ENCODE results near the gene GCLC.

The GCLC gene

DNA sequence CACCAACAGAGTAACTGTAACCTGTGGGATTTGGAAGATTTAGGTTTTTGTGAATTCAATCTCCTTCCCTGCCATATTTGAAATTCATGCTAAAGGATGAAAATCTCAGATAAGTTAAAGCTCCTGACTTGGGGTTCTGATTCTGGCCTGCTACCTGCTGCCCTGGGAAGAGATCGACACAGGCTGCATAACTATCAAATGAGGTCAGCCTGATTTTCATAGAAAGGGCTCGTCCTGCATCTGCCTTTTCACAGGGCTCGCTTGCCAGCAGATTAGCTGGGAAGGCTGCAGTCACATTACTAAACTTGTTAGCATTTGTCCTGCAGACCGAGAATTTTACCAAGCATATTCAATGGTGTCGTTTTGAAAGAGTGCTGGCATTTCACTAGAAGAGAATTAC is 14.6 kb downstream of the GCLC start:
- Histone ChIP-seq H3K27ac (ENCODE audit: low read depth, low read length) (no peak overlapping the region), H3K4me3 (ENCODE audit: insufficient read depth, low read length, poor library complexity, severe bottlenecking) (no peak overlapping the region), H2AFZ (ENCODE audit: low read depth, low read length, severe bottlenecking) (no peak overlapping the region), H4K20me1 (ENCODE audit: low read depth, low read length) (peaks cover 30% of the 10 kb centered on the region), H3K9ac (ENCODE audit: low read length) (no peak overlapping the region), H3K36me3 (ENCODE audit: low read length) (no peaks in the 10 kb centered on the region), H3F3A (ENCODE audit: insufficient read depth) (no peaks in the 10 kb centered on the region), H3K9me2 (replicated peaks; ENCODE audit: insufficient read depth, low read length) (no peaks in the 10 kb centered on the region), H3K4me2 (ENCODE audit: low read depth, low read length, poor library complexity, severe bottlenecking) (no peak overlapping the region), H3K9me3 (ENCODE audit: insufficient read depth, low read length) (no peaks in the 10 kb centered on the region), H3K27me3 (ENCODE audit: low read length) (no peaks in the 10 kb centered on the region), H3K79me2 (ENCODE audit: insufficient read depth, low read length) (peaks cover 60% of the 10 kb centered on the region)
- no peak for TF ChIP-seq EZH2phosphoT487 (conservative IDR thresholded peaks at IDR 0.05; ENCODE audit: low read length)
- TF ChIP-seq, protein P1, sequence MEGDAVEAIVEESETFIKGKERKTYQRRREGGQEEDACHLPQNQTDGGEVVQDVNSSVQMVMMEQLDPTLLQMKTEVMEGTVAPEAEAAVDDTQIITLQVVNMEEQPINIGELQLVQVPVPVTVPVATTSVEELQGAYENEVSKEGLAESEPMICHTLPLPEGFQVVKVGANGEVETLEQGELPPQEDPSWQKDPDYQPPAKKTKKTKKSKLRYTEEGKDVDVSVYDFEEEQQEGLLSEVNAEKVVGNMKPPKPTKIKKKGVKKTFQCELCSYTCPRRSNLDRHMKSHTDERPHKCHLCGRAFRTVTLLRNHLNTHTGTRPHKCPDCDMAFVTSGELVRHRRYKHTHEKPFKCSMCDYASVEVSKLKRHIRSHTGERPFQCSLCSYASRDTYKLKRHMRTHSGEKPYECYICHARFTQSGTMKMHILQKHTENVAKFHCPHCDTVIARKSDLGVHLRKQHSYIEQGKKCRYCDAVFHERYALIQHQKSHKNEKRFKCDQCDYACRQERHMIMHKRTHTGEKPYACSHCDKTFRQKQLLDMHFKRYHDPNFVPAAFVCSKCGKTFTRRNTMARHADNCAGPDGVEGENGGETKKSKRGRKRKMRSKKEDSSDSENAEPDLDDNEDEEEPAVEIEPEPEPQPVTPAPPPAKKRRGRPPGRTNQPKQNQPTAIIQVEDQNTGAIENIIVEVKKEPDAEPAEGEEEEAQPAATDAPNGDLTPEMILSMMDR (IDR thresholded peaks at IDR 0.05; ENCODE audit: insufficient read depth, low read length, poor library complexity, severe bottlenecking), result no peak

DNA sequence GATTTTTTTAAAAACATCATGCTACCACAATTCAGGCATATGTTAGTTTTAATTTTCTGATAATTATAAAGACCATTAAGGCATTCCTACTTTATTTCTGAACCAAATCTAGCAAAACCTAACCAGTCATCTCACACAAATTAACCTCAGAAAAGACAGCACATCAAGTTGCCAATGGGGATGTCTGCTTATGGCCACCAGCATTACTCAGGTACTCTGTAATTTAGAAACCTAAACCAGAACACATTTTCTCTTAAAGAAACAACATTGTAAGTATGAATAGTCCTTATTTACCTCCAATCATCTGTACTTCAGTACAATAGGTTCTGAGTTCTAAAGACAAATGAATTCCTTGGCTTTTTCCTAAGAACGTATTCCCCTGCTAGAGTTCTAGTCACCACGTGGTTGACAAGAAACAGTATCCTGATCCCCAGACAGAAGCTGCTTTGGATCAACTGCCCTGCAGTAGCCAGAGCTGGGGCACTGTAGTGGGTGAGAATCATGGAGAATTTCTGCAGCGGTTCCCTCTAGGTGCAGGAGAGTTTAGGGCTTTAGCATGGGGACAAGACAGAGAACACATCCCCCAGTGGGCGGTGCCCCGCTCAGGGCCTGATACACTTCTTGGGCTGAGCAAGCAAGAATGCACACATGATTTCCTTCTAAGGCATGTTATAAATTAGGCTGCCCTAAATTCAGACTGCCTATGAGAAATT is 15.4 kb downstream of the GCLC start:
- Histone ChIP-seq H3K27ac (ENCODE audit: low read depth, low read length) (no peak overlapping the region), H3K27me3 (ENCODE audit: low read length) (no peaks in the 10 kb centered on the region), H4K20me1 (ENCODE audit: low read depth, low read length) (peaks cover 33% of the 10 kb centered on the region), H3K4me3 (ENCODE audit: insufficient read depth, low read length, poor library complexity, severe bottlenecking) (no peak overlapping the region), H3K36me3 (ENCODE audit: low read length) (no peaks in the 10 kb centered on the region), H3K9ac (ENCODE audit: low read length) (no peak overlapping the region), H3K79me2 (ENCODE audit: insufficient read depth, low read length) (peaks cover 59% of the 10 kb centered on the region), H3K9me3 (ENCODE audit: insufficient read depth, low read length) (no peaks in the 10 kb centered on the region), H2AFZ (ENCODE audit: low read depth, low read length, severe bottlenecking) (no peak overlapping the region), H3F3A (ENCODE audit: insufficient read depth) (no peaks in the 10 kb centered on the region), H3K9me2 (replicated peaks; ENCODE audit: insufficient read depth, low read length) (no peaks in the 10 kb centered on the region), H3K4me2 (ENCODE audit: low read depth, low read length, poor library complexity, severe bottlenecking) (no peak overlapping the region)
- TF ChIP-seq, protein P1 (IDR thresholded peaks at IDR 0.05; ENCODE audit: insufficient read depth, low read length, poor library complexity, severe bottlenecking), result no peak
- TF ChIP-seq EZH2phosphoT487 (conservative IDR thresholded peaks at IDR 0.05; ENCODE audit: low read length), result no peak

DNA sequence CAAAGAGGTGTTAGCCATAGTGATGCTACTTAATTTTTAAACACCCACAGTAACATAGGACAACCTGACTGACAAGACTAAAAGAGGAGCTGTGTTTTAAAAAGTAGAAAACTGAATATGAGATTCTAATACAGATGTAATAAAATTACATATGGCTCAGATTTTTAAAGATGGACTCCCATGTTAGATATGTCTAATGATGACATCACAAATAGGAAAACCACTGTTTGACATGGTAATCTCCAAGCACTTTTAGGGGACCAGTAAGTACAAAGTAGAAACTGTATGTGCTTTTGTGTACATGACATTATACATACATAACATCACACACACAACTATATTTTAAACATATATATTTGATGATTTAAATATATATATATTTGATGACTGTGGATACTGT is 16.8 kb downstream of the GCLC start:
- H3F3A ChIP-seq (ENCODE audit: insufficient read depth), result no peaks in the 10 kb centered on the region
- no peaks in the 10 kb centered on the region for H3K9me2 ChIP-seq (replicated peaks; ENCODE audit: insufficient read depth, low read length)
- H3K9me3 ChIP-seq (ENCODE audit: insufficient read depth, low read length), result no peaks in the 10 kb centered on the region
- no peak overlapping the region for H2AFZ ChIP-seq (ENCODE audit: low read depth, low read length, severe bottlenecking)
- H3K79me2 ChIP-seq (ENCODE audit: insufficient read depth, low read length), result peaks cover 61% of the 10 kb centered on the region
- H3K9ac ChIP-seq (ENCODE audit: low read length), result no peak overlapping the region
- no peak overlapping the region for H3K4me3 ChIP-seq (ENCODE audit: insufficient read depth, low read length, poor library complexity, severe bottlenecking)
- H3K27me3 ChIP-seq (ENCODE audit: low read length), result no peaks in the 10 kb centered on the region
- no peak overlapping the region for H3K4me2 ChIP-seq (ENCODE audit: low read depth, low read length, poor library complexity, severe bottlenecking)
- no peak overlapping the region for H3K27ac ChIP-seq (ENCODE audit: low read depth, low read length)
- no peaks in the 10 kb centered on the region for H3K36me3 ChIP-seq (ENCODE audit: low read length)
- TF ChIP-seq, protein P1 (IDR thresholded peaks at IDR 0.05; ENCODE audit: insufficient read depth, low read length, poor library complexity, severe bottlenecking), result no peak
- TF ChIP-seq EZH2phosphoT487 (conservative IDR thresholded peaks at IDR 0.05; ENCODE audit: low read length), result no peak
- H4K20me1 ChIP-seq (ENCODE audit: low read depth, low read length), result peaks cover 33% of the 10 kb centered on the region
